Measurements from ENCODE around the gene FAM163B. TPM values are rescaled to one million over a fixed set of nuclear protein-coding genes. Genes with fewer than 3 reads are reported as not detected.
A peak's percentile ranks its signal among the peaks of the same experiment; 100 is the strongest.

The FAM163B gene
- total RNA-seq, 4 donors from 2014 or later = not detected

DNA sequence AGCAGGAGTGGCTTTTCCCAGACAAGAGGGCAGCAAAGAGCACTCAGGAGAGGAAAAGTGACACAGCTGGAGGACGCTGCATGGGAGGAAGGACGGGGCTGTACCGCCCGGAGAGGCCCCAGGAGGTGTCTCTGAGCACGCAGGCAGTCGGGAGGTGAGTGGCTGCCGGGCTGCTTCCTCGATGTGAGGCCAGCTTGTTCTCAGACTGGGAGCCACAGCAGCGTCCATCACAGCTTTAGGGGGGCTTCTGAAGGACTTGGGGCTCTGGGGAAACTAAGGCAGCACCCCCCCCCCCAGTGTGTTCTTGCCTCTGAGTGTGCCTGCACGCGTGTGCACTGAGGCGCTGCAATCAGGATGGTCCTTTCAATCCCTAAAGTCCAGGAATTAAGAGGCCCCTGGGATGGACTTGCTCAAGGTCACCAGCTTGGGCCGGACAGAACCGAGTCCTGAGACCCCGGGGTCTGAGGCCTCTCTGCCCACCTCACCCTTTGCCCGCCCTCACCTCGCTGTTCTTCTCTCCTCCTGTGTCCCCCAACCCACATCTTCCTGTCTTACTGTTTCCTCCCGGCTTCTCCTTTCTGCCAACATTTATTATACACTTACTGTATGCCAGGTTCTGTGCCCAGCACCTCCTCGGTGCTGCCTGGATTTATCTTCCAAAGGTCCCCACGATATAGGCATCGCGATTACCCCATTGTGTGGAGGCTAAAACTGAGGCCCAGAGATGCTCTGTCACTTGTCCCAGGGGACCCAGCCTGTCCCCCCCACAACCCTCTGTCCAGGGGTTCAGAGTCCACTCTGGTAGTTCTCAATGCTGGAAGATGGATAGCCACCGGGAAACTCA is 32.9 kb downstream of the FAM163B start:
- H3K27ac ChIP-seq (replicated peaks in 1 of 4) = no peak overlapping the region
- no peak for DNase-seq (ENCODE audit: extremely low spot score)
- peak overlapping the region in 2 of 4 donors; percentile 3 to 35 for H3K4me3 ChIP-seq
- H3K27me3 ChIP-seq = peaks cover 0 to 57% (median 0%) of the 10 kb centered on the region in 4 donors
- no peak for TF ChIP-seq EP300 (IDR thresholded peaks at IDR 0.05)
- TF ChIP-seq POLR2AphosphoS5 (IDR thresholded peaks at IDR 0.05) = no peak
- no peak for TF ChIP-seq POLR2A (IDR thresholded peaks at IDR 0.05; ENCODE audit: low read depth)
- TF ChIP-seq, protein P1, sequence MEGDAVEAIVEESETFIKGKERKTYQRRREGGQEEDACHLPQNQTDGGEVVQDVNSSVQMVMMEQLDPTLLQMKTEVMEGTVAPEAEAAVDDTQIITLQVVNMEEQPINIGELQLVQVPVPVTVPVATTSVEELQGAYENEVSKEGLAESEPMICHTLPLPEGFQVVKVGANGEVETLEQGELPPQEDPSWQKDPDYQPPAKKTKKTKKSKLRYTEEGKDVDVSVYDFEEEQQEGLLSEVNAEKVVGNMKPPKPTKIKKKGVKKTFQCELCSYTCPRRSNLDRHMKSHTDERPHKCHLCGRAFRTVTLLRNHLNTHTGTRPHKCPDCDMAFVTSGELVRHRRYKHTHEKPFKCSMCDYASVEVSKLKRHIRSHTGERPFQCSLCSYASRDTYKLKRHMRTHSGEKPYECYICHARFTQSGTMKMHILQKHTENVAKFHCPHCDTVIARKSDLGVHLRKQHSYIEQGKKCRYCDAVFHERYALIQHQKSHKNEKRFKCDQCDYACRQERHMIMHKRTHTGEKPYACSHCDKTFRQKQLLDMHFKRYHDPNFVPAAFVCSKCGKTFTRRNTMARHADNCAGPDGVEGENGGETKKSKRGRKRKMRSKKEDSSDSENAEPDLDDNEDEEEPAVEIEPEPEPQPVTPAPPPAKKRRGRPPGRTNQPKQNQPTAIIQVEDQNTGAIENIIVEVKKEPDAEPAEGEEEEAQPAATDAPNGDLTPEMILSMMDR (IDR thresholded peaks at IDR 0.05) = no peak
- H3K36me3 ChIP-seq = no peaks in the 10 kb centered on the region
- H3K9me3 ChIP-seq = no peaks in the 10 kb centered on the region
- intact Hi-C loops (cut with DNase I) = no loop called here
- H3K4me1 ChIP-seq = peaks cover 20 to 34% (median 27%) of the 10 kb centered on the region in 4 donors
- WGBS = 73% methylated on average over 14 of the region's 23 CpGs

DNA sequence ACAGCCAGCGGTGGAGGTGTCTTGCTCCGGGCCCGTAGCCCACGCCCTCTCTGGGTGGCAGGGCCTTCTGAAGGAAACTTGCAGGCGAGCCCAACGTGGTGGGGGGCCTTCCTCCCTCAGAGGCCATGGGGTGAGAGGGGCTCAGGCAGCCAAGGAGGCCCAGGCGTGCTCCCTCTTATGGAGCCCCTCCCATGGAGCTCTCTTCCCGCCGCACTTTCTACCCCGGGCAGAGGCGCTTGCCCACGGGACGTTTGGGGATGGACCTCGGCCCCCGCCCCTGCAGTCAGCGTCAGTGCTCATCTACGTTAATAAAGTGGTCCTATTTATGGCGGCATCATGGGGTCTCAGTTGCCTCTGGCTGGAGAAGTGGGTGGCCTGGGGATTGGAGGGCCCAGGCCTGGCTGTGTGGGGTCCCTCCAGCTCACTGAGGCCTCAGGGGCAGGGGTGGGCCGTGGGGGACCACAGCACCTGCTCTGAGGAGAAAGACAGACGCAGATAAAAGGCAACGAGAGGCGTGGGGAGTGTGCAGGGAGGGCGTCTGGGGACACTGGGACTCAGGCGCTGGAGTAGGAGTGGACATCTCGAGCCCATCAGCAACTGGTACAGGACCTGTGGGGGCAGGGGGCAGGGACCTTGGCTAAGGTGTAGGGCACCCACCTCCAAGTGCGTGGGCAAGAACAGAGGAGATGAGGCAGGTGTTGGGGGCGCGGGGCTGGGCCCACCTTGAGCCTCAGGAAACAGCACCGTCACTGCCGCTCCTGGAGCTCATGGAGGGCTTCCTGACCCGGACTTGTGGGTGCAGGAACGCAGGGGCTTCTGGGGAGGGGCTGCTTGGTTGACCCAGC is 33.8 kb downstream of the FAM163B start:
- Histone ChIP-seq H3K27me3 (peaks cover 0 to 57% (median 0%) of the 10 kb centered on the region in 4 donors), H3K27ac (replicated peaks in 1 of 4) (no peak overlapping the region), H3K9me3 (no peaks in the 10 kb centered on the region), H3K36me3 (peaks cover 0 to 3% (median 0%) of the 10 kb centered on the region in 4 donors), H3K4me3 (no peak overlapping the region), H3K4me1 (peaks cover 20 to 34% (median 27%) of the 10 kb centered on the region in 4 donors)
- 83% methylated on average over 13 of the region's 32 CpGs for WGBS
- TF ChIP-seq POLR2A (IDR thresholded peaks at IDR 0.05; ENCODE audit: low read depth) (no peak), EP300 (IDR thresholded peaks at IDR 0.05) (no peak), POLR2AphosphoS5 (IDR thresholded peaks at IDR 0.05) (no peak)
- TF ChIP-seq, protein P1 (IDR thresholded peaks at IDR 0.05) = no peak
- DNase-seq (ENCODE audit: extremely low spot score) = no peak
- intact Hi-C loops (cut with DNase I) = no loop called here

- no peak overlapping the region for H3K4me3 ChIP-seq
- TF ChIP-seq EP300 (IDR thresholded peaks at IDR 0.05) (no peak), POLR2A (IDR thresholded peaks at IDR 0.05; ENCODE audit: low read depth) (no peak), POLR2AphosphoS5 (IDR thresholded peaks at IDR 0.05) (no peak)
- TF ChIP-seq, protein P1 (IDR thresholded peaks at IDR 0.05) = no peak
- intact Hi-C loops (cut with DNase I) = no loop called here
- WGBS = 80% methylated on average over 1 of the region's 17 CpGs
- no peaks in the 10 kb centered on the region for H3K9me3 ChIP-seq
- peaks cover 20 to 34% (median 27%) of the 10 kb centered on the region in 4 donors for H3K4me1 ChIP-seq
- no peak for DNase-seq (ENCODE audit: extremely low spot score)
- H3K36me3 ChIP-seq = peaks cover 0 to 8% (median 0%) of the 10 kb centered on the region in 4 donors
- H3K27ac ChIP-seq (replicated peaks in 1 of 4) = no peak overlapping the region
- H3K27me3 ChIP-seq = peaks cover 0 to 57% (median 0%) of the 10 kb centered on the region in 4 donors
Measured at GRCh38 chr9:133574771-133575170, 34.4 kb downstream of the FAM163B start.

- H3K36me3 ChIP-seq = peaks cover 0 to 8% (median 3%) of the 10 kb centered on the region in 4 donors
- intact Hi-C loops (cut with DNase I) = no loop called here
- WGBS = 92% methylated on average over 19 of the region's 21 CpGs
Measured at GRCh38 chr9:133573791-133574515, 35.2 kb downstream of the FAM163B start.

More at GRCh38 chr9:133573791-133574515, 35.2 kb downstream of the FAM163B start:
- Histone ChIP-seq H3K4me1 (peaks cover 20 to 34% (median 27%) of the 10 kb centered on the region in 4 donors), H3K27me3 (peaks cover 0 to 49% (median 0%) of the 10 kb centered on the region in 4 donors), H3K27ac (replicated peaks in 1 of 4) (no peak overlapping the region), H3K9me3 (no peaks in the 10 kb centered on the region), H3K4me3 (no peak overlapping the region)
- TF ChIP-seq, protein P1 (IDR thresholded peaks at IDR 0.05) = no peak
- TF ChIP-seq POLR2AphosphoS5 (IDR thresholded peaks at IDR 0.05) (no peak), POLR2A (IDR thresholded peaks at IDR 0.05; ENCODE audit: low read depth) (no peak)
- DNase-seq (ENCODE audit: extremely low spot score) = no peak
